DMS114 treated with DMSO at 0.1 percent for 48 hours (cell line): ENCODE data around the gene MLLT3.

Source experiments
- DNase-seq: peaks from one replicate; lab custom pipeline; 2025; ENCODE audit not compliant: unreplicated experiment; lab: John Stamatoyannopoulos, UW

The MLLT3 gene

DNA sequence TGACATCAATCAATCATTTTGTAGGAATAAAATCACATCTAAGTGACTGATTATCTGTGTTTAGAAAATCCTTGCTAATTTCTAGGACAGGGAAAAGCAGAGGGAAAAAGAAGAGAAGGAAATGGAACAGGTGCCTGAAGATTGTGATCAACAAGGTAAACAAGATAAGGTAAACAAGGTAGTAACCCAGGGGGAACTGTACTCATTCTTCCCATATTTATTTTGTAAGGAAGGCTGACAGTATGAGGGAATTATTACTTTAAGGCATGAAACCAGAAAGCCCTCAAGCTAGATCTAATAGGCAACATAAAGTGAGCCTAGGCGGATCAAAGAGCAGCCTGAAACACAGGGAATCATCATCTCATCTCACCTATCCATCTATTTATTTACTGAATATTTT is 231.1 kb downstream of the MLLT3 start:
- DNase-seq, result no peak

DNA sequence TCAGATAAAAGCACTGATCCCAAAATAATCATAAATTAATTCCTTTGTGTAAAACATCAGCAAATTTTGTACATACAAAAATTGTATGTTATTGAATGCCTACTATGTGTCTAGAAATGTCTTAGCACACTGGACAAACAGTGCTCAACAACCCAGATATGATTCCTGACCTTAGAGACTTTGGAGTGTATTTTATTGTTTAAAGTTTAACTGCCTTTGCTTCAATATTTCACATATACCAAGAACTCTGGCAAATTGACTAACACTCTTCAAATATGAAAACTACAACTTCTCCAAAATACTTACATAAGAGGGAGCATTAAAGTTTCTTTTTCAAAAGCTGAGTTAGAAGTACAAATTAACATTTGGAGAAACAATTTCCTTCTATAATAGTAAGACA is 231.9 kb downstream of the MLLT3 start:
- DNase-seq, result no peak

DNA sequence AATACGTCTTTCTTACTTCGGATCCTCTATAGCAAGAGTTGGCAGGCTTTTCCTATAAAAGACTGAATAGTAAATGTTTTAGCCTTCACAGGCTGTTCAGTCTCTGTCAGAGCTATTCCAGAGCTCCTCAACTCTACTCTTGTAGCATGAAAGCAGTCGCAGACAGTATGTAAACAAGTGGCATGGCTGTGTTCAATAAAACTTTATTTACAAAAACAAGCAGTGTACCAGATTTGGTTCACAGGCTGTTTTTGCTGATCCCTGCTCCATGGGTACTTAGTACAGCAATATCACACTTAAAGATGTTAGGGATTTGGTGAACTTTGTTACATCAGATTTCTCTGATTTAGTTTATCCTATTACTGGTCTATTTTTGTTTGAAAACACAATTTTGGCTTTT is 235.2 kb downstream of the MLLT3 start:
- no peak for DNase-seq

- DNase-seq, result no peak
These were observed 237.7 kb downstream of the MLLT3 start for GRCh38 chr9:20384642-20385041.

- no peak for DNase-seq
These were observed 239.7 kb downstream of the MLLT3 start for GRCh38 chr9:20382460-20383071.

DNA sequence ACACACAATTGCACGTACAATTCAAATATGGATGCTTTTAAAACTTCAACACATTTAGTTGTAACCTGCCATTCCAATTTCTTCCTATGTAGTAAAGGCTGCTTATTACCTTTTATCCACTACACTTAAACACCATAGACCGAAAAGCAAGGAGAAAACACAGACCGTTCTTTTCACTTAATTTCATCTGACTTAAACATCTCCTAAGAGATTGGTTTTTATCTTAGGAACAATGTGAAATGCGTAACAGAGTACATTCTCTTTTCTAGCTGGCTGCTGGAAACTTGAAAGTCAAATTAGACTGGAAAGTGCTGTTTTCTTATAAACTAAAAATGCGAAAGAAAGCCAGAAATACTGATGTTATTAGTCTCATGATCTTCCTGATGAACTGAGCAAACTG is 241.8 kb downstream of the MLLT3 start:
- no peak for DNase-seq

DNA sequence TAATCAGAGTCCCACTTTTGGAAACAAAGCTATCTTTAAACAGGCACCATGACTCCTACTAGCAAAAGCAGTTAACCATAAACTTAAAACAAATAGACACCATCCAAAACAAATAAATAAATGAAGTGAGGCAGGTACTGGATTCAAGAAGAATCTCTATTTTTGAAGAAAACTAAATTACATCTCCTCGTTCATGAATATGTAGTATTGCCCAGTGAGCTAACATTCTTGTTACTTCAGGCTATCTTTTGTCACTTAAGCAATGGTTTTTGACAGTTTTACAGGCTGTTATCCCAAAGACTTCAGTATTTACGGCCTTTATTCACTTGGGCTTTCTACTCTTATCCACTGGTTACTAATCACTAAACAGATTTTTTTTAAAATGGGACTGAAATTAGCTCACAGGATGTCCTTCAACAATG is 242.5 kb downstream of the MLLT3 start:
- no peak for DNase-seq

GRCh38 chr9:20378851-20379250 is 243.4 kb downstream of the MLLT3 start:
- no peak for DNase-seq

GRCh38 chr9:20377790-20378189 is 244.5 kb downstream of the MLLT3 start:
- DNase-seq, result no peak

- no peak for DNase-seq
These were observed 245.4 kb downstream of the MLLT3 start for GRCh38 chr9:20376731-20377375.

- DNase-seq, result no peak
These were observed 246.3 kb downstream of the MLLT3 start for GRCh38 chr9:20376042-20376441.

- DNase-seq, result no peak
These were observed 249.0 kb downstream of the MLLT3 start for GRCh38 chr9:20373263-20373662.

DNA sequence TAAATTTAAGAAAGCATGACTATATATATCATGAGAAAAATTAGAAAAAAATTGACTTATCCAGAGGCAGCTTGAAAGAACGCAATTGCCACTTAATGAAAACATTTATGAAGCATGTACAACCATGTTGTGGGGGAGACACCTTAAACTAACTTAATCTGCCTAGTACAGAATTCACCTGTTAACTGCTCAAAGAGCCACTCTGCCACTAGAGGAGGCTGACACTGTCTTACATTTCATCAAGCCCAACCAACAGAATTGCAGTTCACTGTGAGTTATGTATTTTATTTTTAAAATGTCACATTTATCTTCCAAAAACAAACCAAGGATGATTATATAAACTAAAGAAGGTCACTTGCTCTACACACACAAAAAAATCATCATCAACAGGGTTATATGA is 252.9 kb downstream of the MLLT3 start:
- DNase-seq, result no peak

GRCh38 chr9:20367855-20368254 is 254.4 kb downstream of the MLLT3 start:
- no peak for DNase-seq

- DNase-seq, result no peak
These were observed 257.3 kb downstream of the MLLT3 start for GRCh38 chr9:20364959-20365358.

- no peak for DNase-seq
These were observed 259.1 kb downstream of the MLLT3 start for GRCh38 chr9:20363233-20363632.

DNA sequence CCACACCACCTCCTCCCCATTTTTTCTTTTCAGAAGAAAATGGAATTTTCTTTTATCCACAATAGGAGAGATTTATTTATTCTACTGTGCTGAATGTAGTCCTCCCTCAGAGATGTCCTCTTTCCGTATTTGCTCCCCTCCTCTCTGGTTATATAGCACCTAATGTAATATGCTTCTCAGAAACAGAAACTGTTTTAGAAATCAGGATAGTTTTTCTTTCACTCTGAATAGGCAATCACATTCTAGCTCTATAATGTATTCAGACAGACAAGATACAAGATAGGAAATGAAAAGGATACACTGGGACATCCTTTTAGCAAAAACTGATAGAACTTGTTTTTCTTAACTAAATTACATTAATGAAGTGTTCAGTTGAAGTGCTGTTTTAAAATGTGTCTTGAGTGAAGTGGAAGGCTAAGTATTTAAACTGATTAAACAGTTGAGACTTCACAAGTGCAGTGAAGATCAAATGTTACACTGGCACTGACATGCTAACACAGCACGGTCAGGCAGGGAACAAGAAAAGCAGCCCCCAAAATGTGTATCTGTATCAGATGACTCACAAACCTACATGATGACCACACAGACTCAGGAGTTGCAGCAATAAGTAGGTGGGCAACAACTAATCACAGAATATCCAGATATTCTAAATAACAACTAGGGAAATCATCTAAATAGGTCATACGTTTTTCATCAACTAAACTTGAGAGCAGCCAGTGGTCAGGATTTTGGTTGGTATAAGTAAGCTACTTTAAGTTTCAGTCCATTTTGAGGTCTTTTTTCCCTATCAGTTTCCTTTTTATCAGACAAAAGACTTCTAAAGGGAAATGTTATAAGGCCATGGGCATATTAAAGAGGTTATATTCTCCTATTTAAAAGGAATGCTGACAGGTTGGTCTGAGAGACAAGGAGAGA is 260.4 kb downstream of the MLLT3 start:
- no peak for DNase-seq

DNA sequence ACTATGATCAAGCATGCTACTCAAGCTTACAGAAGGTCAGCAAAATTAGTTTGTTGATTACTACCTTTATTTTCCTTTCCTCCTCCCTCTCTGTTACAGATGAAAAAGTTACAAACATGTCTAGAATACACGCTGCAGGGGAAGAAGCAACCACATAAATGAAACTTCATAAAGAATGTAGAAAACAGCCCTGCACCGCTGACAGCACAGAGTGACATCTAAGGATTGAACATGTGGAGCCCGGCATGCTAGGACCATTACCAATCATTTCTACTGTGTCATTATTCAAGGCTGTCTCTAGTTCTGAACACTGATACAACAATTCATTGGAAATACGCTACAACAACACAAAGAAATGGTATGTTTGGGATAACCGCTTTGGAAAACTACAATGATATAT is 261.1 kb downstream of the MLLT3 start:
- DNase-seq, result no peak

- no peak for DNase-seq
These were observed 264.1 kb downstream of the MLLT3 start for GRCh38 chr9:20358207-20358606.

DNA sequence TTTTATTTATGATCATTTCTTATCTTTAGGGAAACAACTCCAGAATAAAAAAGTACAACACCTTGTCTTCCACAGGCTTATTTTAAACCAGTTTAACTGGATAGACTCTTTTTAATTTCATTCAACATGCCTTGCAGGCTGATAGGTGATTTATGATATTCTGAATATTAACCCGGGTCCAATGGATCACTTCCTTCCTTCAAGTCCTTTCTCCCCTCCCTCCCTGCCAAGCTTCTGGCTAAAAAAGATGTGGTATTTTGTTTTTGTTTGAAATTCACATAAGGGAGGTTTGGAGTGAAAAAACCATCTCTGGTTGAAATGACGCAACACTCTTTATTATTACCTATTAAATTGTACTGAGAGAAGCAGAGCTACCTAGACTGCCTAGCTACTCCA is 265.3 kb downstream of the MLLT3 start:
- no peak for DNase-seq

GRCh38 chr9:20356403-20357036 is 265.8 kb downstream of the MLLT3 start:
- DNase-seq, result peak; percentile 25

DNA sequence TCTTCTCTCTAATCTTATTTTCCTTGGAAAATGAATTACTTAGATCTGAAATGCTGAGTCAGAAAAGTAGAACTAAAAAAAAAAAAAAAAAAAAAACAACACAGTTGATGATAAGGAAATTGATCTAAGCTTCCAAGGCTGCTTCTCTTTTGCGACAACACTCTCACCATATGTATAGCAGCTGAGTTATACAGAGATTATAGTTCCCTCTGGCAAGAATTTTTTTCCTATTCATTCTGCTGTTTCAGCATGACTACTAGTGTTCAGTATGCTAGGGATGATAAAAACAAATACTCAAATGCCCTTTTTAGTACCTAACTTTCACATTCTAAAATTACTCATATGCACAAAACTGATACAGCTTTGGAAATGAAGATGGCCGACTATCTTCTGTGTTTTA is 267.3 kb downstream of the MLLT3 start:
- DNase-seq, result no peak
